Measurements from ENCODE around the gene MLXIP.

- TF ChIP-seq ZNF232 (CRISPR knock-in tag; IDR thresholded peaks at IDR 0.05) (no peak), USF2 (CRISPR knock-in tag; IDR thresholded peaks at IDR 0.05) (no peak), EWSR1 (IDR thresholded peaks at IDR 0.05; ENCODE audit: borderline replicate concordance, low read depth, partially characterized antibody) (no peak), TRIM24 (IDR thresholded peaks at IDR 0.05) (no peak), ZZZ3 (IDR thresholded peaks at IDR 0.05) (no peak)
- TF ChIP-seq, protein P1, sequence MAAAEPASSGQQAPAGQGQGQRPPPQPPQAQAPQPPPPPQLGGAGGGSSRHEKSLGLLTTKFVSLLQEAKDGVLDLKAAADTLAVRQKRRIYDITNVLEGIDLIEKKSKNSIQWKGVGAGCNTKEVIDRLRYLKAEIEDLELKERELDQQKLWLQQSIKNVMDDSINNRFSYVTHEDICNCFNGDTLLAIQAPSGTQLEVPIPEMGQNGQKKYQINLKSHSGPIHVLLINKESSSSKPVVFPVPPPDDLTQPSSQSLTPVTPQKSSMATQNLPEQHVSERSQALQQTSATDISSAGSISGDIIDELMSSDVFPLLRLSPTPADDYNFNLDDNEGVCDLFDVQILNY (CRISPR knock-in tag; IDR thresholded peaks at IDR 0.05): no peak
Observed at GRCh38 chr12:122194804-122195203, 116.2 kb downstream of the MLXIP start.

Measured in K562 (cell line).